Measurements from ENCODE around the gene AFMID.
"Not testable (repeated sequence)": the region's sequence is repeated elsewhere in the genome, so short reads cannot be mapped to it uniquely, and the experiment has no call there.

Gene AFMID

GRCh38 chr17:78186692-78187595 is at the start of gene AFMID, which contains the start of gene TK1:
AFMID (plus strand) TSS chr17:78187362; CDS start chr17:78187371, 9 bp downstream.
TK1 (minus strand) TSS chr17:78187052; CDS start chr17:78186994, 58 bp downstream.
- DNase-seq, result peak; percentile 77

GRCh38 chr17:78137392-78138203 is 49.6 kb upstream of the AFMID start:
- no peak for DNase-seq

- DNase-seq, result no peak
Observed at GRCh38 chr17:78138204-78139060, 48.7 kb upstream of the AFMID start.

GRCh38 chr17:78139861-78140168 is 47.3 kb upstream of the AFMID start:
- DNase-seq, result not testable (repeated sequence)

GRCh38 chr17:78140169-78141051 is 46.8 kb upstream of the AFMID start:
- DNase-seq, result peak; percentile 89

- no peak for DNase-seq
Observed at GRCh38 chr17:78141437-78142118, 45.6 kb upstream of the AFMID start.

GRCh38 chr17:78142119-78142861 is 44.9 kb upstream of the AFMID start:
- DNase-seq, result no peak

- no peak for DNase-seq
Observed at GRCh38 chr17:78143214-78144146, 43.7 kb upstream of the AFMID start.

- no peak for DNase-seq
Observed at GRCh38 chr17:78144147-78144719, 42.9 kb upstream of the AFMID start.

GRCh38 chr17:78144736-78145641 is 42.2 kb upstream of the AFMID start:
- DNase-seq, result no peak

GRCh38 chr17:78146471-78146869 is 40.7 kb upstream of the AFMID start:
- no peak for DNase-seq

- DNase-seq, result no peak
Observed at GRCh38 chr17:78146881-78147280, 40.3 kb upstream of the AFMID start.

GRCh38 chr17:78147315-78147998 is 39.7 kb upstream of the AFMID start:
- no peak for DNase-seq

GRCh38 chr17:78148286-78149016 is 38.7 kb upstream of the AFMID start:
- DNase-seq, result no peak

GRCh38 chr17:78151514-78152008 is 35.6 kb upstream of the AFMID start:
- no peak for DNase-seq

Measured in activated naive CD4-positive, alpha-beta T cell treated with anti-CD3 and anti-CD28 coated beads, Interleukin-2, amount 50 U/mL, for 16 hours (primary cell).